SK-N-SH (cell line): ENCODE measurements around the gene LCMT1. TPM values are rescaled to one million over a fixed set of nuclear protein-coding genes. Genes with fewer than 3 reads are reported as not detected.

ENCODE experiments used
- CTCF ChIA-PET: fragments of 300-600, 350-600 bp; formaldehyde crosslinking; extraction: SDS; loops from one replicate; lab custom pipeline; 2021; lab: Yijun Ruan, JAX
- POLR2A ChIA-PET: fragments of 350-600 bp; sonication (Branson Sonifier 250); formaldehyde crosslinking; extraction: SDS; loops from one replicate; lab custom pipeline; 2020; ENCODE audit warnings: antibody characterized with exemption, inconsistent platforms; lab: Yijun Ruan, JAX
- DNase-seq: peaks from one replicate; pipeline ENCODE4 v3.0.0; 2012
- H2AFZ ChIP-seq: fragments of 200-600 bp; sonication (generic); 2 replicates; pipeline ENCODE4 v1.8.1; 2016; ENCODE audit warnings: antibody characterized with exemption, mild to moderate bottlenecking, low read depth
- H3F3A ChIP-seq: fragments of 200-600 bp; sonication (generic); replicated peaks from 2 replicates; pipeline ENCODE3; 2016; ENCODE audit warnings: antibody characterized with exemption, mild to moderate bottlenecking; ENCODE audit not compliant: insufficient read depth
- H3K27ac ChIP-seq, 2 experiments: fragments of 200-500 bp in 1 of 2; fragments of 200-600 bp in 1 of 2; sonication (Bioruptor generic) in 1 of 2; sonication (generic), shearing (Covaris generic) in 1 of 2; 2 replicates each; pipeline versions ENCODE4 v1.5.1 to v1.6.1; 2014 to 2016; ENCODE audit warnings: low read depth in 2 of 2, inconsistent platforms in 1 of 2, low read length in 1 of 2, mild to moderate bottlenecking in 1 of 2, mixed read lengths in 1 of 2
- H3K27me3 ChIP-seq: fragments of 200-600 bp; sonication (generic), shearing (Covaris generic); 2 replicates; pipeline ENCODE4 v1.6.1; 2016; ENCODE audit warnings: mixed run types; ENCODE audit not compliant: insufficient read depth
- H3K36me3 ChIP-seq, 2 experiments: fragments of 200-500 bp in 1 of 2; fragments of 200-600 bp in 1 of 2; sonication (Bioruptor generic) in 1 of 2; sonication (generic) in 1 of 2; replicated peaks in 1 of 2; 2 replicates each; pipeline versions ENCODE3 to v1.5.1; 2014 to 2016; ENCODE audit warnings: low read length in 1 of 2, mild to moderate bottlenecking in 1 of 2; ENCODE audit not compliant: insufficient read depth in 2 of 2, control insufficient read depth in 1 of 2
- H3K4me1 ChIP-seq, 2 experiments: fragments of 200-500 bp in 1 of 2; fragments of 200-600 bp in 1 of 2; sonication (Bioruptor generic) in 1 of 2; sonication (generic), shearing (Covaris generic) in 1 of 2; 2 replicates each; pipeline versions ENCODE4 v1.5.1 to v1.6.1; 2014 to 2016; ENCODE audit warnings: low read depth in 1 of 2, low read length in 1 of 2, mixed run types in 1 of 2; ENCODE audit not compliant: insufficient read depth in 2 of 2, control insufficient read depth in 1 of 2
- H3K4me2 ChIP-seq: fragments of 200-600 bp; sonication (generic), shearing (Covaris generic); 2 replicates; pipeline ENCODE4 v1.6.1; 2017; ENCODE audit warnings: mixed run types
- H3K4me3 ChIP-seq, 2 experiments: fragments of 200-500 bp in 1 of 2; fragments of 200-600 bp in 1 of 2; sonication (Bioruptor generic) in 1 of 2; sonication (generic), shearing (Covaris generic) in 1 of 2; 2 replicates each; pipeline versions ENCODE4 v1.5.1 to v1.8.1; 2014 to 2016; ENCODE audit warnings: low read depth in 2 of 2, inconsistent platforms in 1 of 2, low read length in 1 of 2, mild to moderate bottlenecking in 1 of 2, mixed read lengths in 1 of 2, moderate library complexity in 1 of 2
- H3K79me2 ChIP-seq: fragments of 200-600 bp; sonication (generic); 2 replicates; pipeline ENCODE4 v1.8.1; 2017; ENCODE audit warnings: mild to moderate bottlenecking; ENCODE audit not compliant: insufficient read depth
- H3K9ac ChIP-seq: fragments of 200-600 bp; sonication (generic); 2 replicates; pipeline ENCODE4 v1.6.1; 2017; ENCODE audit warnings: mixed run types
- H3K9me2 ChIP-seq: fragments of 200-600 bp; sonication (generic); 2 replicates; pipeline ENCODE4 v1.6.1; 2017; ENCODE audit warnings: mixed run types
- H3K9me3 ChIP-seq: fragments of 200-600 bp; sonication (generic); 2 replicates; pipeline ENCODE4 v1.6.1; 2017; ENCODE audit warnings: mixed run types, mild to moderate bottlenecking, moderate library complexity
- H4K20me1 ChIP-seq: fragments of 200-600 bp; sonication (generic); 2 replicates; pipeline ENCODE4 v1.6.1; 2017; ENCODE audit warnings: mild to moderate bottlenecking, mixed run types; ENCODE audit not compliant: insufficient read depth
- ELF1 ChIP-seq: IDR thresholded peaks from 2 replicates; pipeline ENCODE4 v1.4.0; 2012
- POLR2AphosphoS5 ChIP-seq: IDR thresholded peaks from 2 replicates; pipeline ENCODE4 v1.6.1; 2012; ENCODE audit warnings: low read depth, low read length
- RAD21 ChIP-seq: IDR thresholded peaks from 2 replicates; pipeline ENCODE4 v1.6.1; 2012; ENCODE audit warnings: mild to moderate bottlenecking, low read length
- TEAD4 ChIP-seq: IDR thresholded peaks from 2 replicates; pipeline ENCODE4 v1.4.0; 2012; ENCODE audit warnings: mild to moderate bottlenecking, borderline replicate concordance; ENCODE audit not compliant: insufficient read depth
- USF1 ChIP-seq: IDR thresholded peaks from 2 replicates; pipeline ENCODE4 v1.4.0; 2012; ENCODE audit warnings: low read depth, borderline replicate concordance
- WGBS: methylation state at CpG from one replicate; pipeline ENCODE4 v1.1.6; 2017; ENCODE audit warnings: low lambda C conversion rate; 5-methylcytosine and 5-hydroxymethylcytosine counted together
- polyA plus RNA-seq, 3 experiments: library from polyadenylated mRNA; depleted of rRNA; stranded (reverse); fragments of >200 nt; gene quantifications; 2 replicates each; pipeline ENCODE4 v1.2.3, GENCODE V29; 2012
- small RNA-seq, 7 experiments: library from RNA; depleted of rRNA; stranded (forward); fragments of <200 nt; gene quantifications; one replicate each; pipeline ENCODE3, GENCODE V24; 2012

LCMT1 gene
- polyA plus RNA-seq, 1 of the 3 experiments (the other 2 are of a cell fraction), result 29.8 TPM

GRCh38 chr16:25224731-25225319, 113.3 kb downstream of the LCMT1 start:
- Histone ChIP-seq H3K36me3 (no peaks in the 10 kb centered on the region), H4K20me1 (no peaks in the 10 kb centered on the region), H3K9me2 (no peaks in the 10 kb centered on the region), H2AFZ (no peak overlapping the region), H3F3A (no peaks in the 10 kb centered on the region), H3K27me3 (no peaks in the 10 kb centered on the region), H3K27ac (no peak overlapping the region), H3K9ac (no peak overlapping the region), H3K79me2 (no peaks in the 10 kb centered on the region), H3K4me3 (no peak overlapping the region), H3K9me3 (no peaks in the 10 kb centered on the region), H3K4me2 (no peak overlapping the region), H3K4me1 (no peaks in the 10 kb centered on the region)
- ChIA-PET POLR2A (no interaction called here), CTCF (interaction anchor here (0.6 to 4.9 kb wide), 33 partner anchors 8 to 681 kb away, joined by 3 to 45 read pairs (median 4); partner anchors contain the start of genes AQP8 and LCMT1)
- WGBS, result 89% methylated on average over 7 of the region's 7 CpGs
- no peak for DNase-seq
- TF ChIP-seq POLR2AphosphoS5, result no peak
- TF ChIP-seq ELF1, result no peak
- TF ChIP-seq USF1, result no peak
- TF ChIP-seq TEAD4, result no peak
- no peak for TF ChIP-seq RAD21

Small RNA genes lying within 50 kb of the gene (small RNA-seq; reads per million reads assigned to genes)
- gene RN7SL557P, result 0 reads per million in 7 experiments

Other genes with a start within 250 kb of the LCMT1 start
- 24.0 and 33.4 TPM in 2 replicates for gene ARHGAP17, start 96.4 kb upstream of the LCMT1 start, polyA plus RNA-seq (2012; rRNA removed)
- 0.03 TPM in 1 of 2 replicates, not detected in the other for gene AQP8, start 105.2 kb downstream of the LCMT1 start, polyA plus RNA-seq (2012; rRNA removed)
- gene ZKSCAN2, start 146.1 kb downstream of the LCMT1 start, polyA plus RNA-seq (2012; rRNA removed), result 1.6 and 1.9 TPM in 2 replicates